Iris pigment epithelial cell (primary cell): ENCODE data around the gene HADH.
"Not testable (repeated sequence)": the region's sequence is repeated elsewhere in the genome, so short reads cannot be mapped to it uniquely, and the experiment has no call there.

Experiments used
- DNase-seq: peaks from one replicate; pipeline ENCODE4 v3.0.0-alpha.2; 2011; ENCODE audit warnings: low read depth

Gene HADH

DNA sequence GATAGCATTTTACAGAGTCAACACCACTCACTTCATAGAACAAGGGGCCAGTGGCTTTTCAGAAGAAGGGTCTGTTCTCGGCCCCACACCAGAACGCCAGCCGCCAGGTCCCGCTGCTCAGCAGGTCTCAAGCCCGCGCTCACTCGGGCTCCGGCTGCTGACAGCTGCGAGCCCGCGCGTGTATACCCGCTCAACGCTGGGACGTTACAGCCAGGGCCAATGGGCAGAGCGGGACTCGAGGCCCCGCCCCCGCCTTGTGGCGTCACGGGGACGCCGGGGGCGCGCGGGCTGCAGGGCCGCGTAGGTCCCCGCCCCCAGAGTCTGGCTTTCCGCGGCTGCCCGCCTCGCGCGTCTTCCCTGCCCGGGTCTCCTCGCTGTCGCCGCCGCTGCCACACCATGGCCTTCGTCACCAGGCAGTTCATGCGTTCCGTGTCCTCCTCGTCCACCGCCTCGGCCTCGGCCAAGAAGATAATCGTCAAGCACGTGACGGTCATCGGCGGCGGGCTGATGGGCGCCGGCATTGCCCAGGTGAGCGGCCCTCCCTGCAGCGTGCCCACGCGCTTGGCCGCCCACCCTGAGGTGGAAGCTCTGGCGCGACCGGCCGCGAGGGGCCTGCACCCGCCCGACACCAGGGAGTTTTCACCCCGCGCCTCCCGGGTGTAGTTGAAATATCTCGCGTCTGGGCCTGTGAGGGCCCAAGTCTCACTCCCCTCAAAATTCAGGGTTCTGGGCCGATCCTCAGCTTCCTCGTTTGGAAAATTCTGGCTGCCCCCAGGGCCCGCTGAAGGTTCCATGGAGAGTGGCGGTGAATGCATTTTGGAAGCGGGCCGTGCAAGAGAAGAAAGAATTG lies at the start of gene HADH:
HADH (plus strand) TSS at position 353 of the 850 bp plus-strand sequence; CDS start at position 397, 44 bp downstream.
- DNase-seq: peak; percentile 91

- no peak for DNase-seq
Observed at GRCh38 chr4:107945809-107946208, 43.9 kb upstream of the HADH start.

DNA sequence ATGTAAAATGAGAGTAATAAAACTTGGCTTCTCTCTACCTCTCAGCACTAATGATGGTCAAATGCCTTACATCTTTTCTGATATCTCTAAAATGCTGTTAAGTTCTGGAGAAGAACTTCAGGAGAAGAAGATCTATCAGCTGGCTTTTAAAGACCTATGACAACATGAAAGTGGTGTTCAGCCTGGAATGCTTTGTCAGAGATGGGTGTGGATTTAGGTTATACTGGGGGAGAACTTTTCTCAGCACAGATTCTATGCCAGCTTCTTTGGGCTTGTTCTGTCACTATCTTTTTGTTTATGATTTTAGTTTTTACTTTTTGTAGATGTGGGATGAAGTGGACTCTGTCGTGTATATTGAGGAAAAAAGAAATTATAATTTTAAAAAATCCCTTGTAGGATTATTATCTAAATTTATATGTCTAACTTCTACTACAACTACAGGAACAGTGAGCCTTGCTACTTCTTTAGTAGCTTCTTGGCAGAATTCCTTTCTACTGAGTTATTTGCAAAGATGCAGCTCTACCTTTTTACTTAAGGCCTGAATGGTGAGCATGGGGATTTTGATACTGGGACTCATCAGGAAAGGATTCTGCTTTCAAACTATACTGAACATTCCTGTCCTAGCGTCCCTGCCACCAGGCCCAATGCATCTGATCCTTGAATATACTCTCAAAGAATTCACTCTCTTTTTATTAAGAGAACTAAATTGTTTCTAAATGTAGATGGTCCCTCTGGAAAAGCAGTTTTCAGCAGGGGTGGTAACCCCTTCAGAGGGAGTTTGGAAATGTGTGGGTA lies 38.7 kb upstream of the HADH start:
- peak; percentile 14 for DNase-seq

DNA sequence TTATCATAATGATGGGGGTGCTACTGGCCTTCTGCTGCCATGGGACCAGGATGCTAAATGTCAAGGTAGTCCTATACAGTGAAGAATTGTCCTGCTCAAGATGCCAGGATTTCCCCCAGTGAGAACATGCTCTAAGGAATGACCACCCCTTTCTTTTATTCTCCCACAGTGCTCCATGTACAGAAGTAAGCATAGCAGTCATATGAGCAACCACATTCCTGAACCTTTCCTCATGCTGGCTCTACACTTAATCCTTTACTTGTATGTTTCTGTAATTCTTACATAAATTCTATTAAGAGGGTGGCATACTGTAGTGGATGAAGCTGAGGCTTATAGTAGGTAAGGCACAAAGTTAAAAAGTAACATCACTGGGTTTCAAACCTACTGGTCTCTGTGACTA lies 38.1 kb upstream of the HADH start:
- peak; percentile 92 for DNase-seq

- peak; percentile 14 for DNase-seq
Observed at GRCh38 chr4:107956011-107956410, 33.7 kb upstream of the HADH start.

GRCh38 chr4:107966903-107967302 lies 22.8 kb upstream of the HADH start:
- DNase-seq: no peak

- not testable (repeated sequence) for DNase-seq
Observed at GRCh38 chr4:107967519-107967918, 22.2 kb upstream of the HADH start.

DNA sequence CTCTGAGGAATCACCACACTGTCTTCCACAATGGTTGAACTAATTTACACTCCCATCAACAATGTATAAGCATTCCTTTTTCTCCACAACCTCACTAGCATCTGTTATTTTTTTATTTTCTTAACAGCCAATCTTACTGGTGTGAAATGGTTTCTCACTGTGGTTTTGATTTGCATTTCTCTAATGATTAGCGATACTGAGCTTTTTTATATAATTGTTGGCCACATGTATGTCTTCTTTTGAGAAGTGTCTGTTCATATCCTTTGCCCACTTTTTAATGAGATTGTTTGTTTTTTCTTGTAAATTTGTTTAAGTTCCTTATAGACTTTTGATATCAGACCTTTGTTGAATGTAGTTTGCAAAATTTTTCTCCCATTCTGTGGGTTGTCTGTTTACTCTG lies 21.8 kb upstream of the HADH start:
- not testable (repeated sequence) for DNase-seq

- no peak for DNase-seq
Observed at GRCh38 chr4:107970063-107970798, 19.5 kb upstream of the HADH start.

DNA sequence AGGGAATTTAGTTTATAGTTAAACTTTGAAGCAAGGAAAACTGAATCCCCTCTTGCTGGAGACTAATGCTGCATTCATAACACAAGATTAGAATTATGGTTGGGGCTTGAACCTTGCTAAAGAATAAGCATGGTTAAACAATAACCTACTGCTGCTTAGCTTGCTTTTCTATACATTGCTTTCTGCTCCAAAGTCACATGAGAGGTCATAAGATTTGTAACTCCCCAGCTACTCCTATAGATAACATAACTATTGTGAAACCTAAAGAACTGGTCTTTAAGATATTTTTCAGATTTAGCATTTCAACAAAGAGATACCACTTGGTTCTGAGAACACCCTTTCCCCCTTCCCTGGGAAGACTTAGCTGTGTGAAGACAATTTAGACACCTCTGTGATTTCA lies 17.1 kb upstream of the HADH start:
- no peak for DNase-seq

DNA sequence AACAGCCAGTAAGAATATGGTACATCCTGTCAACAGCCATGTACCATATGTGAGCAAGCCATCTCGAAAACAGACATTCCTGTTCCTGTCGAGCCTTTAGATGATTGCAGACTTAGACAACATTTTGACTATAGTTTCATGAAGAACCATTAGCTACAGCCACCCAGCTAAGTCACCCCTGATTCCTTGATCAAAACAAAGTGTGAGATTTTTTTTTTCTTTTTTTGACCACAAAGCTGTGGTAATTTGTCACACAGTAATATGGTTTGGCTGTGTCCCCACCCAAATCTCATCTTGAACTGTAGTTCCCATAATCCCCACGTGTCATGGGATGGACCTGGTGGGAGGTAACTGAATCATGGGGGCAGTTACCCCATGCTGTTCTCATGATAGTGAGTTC lies 15.2 kb upstream of the HADH start:
- DNase-seq: no peak

DNA sequence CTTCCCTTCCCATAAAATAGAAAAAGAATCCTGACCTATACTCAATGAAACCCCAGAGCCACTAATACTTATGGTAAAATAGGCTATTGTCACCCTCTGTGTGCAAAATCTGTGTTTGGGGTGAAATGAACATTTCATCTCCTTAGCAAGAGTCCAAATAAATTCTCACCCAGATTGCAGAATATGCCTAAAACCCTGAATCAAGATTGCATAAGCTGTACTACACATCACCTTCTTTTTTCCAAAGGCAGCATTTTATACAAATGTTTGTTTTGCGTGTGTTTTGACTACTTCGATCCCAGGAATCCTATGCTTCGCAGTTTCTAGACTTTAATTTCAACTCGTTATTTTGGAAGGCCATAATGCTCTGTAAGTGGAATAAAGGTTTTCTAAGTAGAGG lies 12.2 kb upstream of the HADH start:
- no peak for DNase-seq

DNA sequence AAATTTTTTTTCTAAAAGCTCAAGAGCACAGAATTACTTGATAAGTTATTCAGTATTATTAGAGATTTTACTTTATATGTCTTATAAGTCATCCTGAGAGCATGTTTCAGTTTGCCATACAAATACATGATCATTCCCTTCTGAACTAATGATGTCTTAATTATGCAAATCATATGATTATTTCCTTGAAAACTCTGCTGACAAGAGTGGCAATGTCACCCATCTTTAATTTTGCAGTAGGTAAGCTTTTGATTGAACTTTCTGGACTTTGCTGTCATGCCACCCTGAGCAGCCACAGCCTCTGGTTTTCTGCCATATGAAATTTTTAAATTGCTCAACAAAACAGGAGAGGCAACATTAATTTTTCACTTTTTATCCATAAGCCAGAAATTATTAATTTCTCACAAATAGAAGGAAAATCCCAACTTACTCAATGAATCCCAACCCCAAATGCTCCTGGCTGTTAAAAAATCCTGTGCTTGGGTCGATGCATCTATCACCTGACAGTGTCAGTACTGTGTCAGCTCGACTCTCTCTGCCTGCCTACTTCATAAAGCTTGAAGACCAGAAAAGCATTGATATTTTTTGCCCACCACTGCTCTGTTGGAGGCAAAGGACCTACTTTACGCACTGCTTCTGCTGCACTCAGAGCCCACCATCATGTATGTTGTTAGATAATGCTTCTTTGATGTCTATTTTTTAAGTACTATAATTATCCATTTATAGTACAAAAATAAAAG lies 11.6 kb upstream of the HADH start:
- no peak for DNase-seq

GRCh38 chr4:107978716-107979451 lies 10.8 kb upstream of the HADH start:
- DNase-seq: no peak

- DNase-seq: no peak
Observed at GRCh38 chr4:107987916-107988762, 1.6 kb upstream of the HADH start.

GRCh38 chr4:107988763-107989035 lies 990 bp upstream of the HADH start:
- no peak for DNase-seq

- DNase-seq: no peak
Observed at GRCh38 chr4:107989162-107989536, 540 bp upstream of the HADH start.

DNA sequence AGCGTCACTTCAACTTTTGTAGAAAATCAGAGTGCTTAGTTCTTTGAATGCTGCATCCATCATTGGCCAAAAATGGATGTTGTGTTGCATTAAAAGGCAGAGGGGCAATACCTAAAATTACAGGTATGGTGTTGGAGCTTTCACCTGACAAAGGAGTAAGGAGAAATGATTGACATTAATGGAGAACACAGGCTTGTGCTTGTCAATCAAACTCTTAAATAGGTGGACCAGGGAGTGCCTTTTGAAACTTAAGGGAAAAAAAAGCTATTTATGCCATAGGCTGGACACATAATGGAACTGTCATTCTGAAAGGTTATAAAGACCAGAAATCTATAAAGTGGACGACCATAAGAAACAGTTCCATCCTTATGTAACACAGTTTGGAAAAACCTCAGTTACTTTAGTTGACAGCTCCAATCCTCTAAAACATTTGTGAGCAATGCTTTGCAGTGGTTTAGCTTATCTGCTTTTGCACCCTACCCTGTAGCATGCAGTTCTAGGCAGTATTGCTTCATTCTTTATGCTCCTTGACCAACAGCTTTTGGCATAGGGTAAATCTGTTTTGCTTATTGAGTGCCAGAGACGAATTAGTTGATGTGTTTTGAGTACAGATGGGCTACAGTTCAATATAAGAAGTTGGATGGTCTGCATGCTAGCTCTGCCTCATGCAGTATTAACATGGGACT lies 2.4 kb downstream of the HADH start:
- DNase-seq: peak; percentile 57

- DNase-seq: no peak
Observed at GRCh38 chr4:107993969-107994368, 4.3 kb downstream of the HADH start.

GRCh38 chr4:107994894-107995293 lies 5.2 kb downstream of the HADH start:
- no peak for DNase-seq
